Anterior cingulate cortex (tissue), 58 donors: ENCODE results near the gene SLC37A1.

Experiments used
- DNase-seq, 58 donors: peaks; one replicate each; lab custom pipeline; 2025; lab: John Stamatoyannopoulos, UW

The SLC37A1 gene

DNA sequence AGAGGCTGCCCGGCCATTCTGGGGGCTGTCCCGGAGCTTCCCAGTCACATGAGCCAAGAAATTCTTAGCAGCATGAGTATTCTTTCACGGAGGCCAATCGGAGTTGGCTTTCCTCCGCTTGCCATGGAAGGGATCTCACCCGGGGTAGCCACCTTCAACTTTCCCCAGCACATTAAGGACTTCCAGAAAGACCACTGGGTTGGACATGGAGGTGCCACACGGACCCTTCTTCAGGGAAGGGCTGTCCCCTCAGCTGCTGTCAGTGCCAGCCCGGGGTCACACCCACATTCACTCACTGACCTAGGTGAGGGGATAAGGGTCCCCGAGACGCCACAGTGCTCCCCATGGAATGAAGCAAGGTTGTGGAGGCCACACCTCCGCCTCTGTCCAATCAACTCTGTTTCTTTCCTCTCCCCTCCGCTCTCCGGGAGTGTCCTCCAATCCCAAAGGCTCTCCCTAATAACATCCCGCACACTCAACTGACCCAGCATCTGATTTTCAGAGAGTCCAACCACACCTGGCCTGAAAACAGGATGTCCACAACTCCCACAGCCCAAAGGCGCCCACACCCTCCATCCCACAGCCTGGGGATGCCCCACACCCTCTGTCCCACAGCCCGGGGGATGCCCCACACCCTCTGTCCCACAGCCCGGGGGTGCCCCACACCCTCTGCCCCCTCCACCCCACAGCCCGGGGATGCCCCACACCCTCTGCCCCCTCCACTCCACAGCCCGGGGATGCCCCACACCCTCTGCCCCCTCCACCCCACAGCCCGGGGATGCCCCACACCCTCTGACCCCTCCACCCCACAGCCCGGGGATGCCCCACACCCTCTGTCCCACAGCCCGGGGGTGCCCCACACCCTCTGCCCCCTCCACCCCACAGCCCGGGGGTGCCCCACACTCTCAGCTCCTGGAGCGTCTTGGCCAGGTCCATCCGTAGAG is 37.0 kb upstream of the SLC37A1 start:
- no peak for DNase-seq

DNA sequence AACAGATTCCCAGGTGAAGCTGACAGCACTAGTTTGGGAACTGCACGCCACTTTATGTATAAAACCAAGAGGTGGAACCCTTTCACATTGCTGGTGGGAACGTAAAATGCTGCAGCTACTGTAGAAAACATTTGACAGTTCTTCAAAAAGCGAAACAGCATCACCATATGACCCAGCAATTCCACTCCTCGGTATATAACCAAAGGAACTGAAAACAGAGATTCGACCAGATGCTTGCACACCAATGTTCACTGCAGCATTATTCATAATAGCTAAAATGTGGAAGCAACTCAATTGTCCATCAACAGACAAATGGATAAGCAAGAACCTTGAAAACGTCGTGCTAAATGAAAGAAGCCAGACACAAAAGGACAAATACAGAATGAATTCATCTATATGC is 35.1 kb upstream of the SLC37A1 start:
- no peak for DNase-seq

GRCh38 chr21:42479582-42479981 is 34.1 kb upstream of the SLC37A1 start:
- DNase-seq = no peak

- DNase-seq = no peak
Observed at GRCh38 chr21:42480736-42481135, 32.9 kb upstream of the SLC37A1 start.

DNA sequence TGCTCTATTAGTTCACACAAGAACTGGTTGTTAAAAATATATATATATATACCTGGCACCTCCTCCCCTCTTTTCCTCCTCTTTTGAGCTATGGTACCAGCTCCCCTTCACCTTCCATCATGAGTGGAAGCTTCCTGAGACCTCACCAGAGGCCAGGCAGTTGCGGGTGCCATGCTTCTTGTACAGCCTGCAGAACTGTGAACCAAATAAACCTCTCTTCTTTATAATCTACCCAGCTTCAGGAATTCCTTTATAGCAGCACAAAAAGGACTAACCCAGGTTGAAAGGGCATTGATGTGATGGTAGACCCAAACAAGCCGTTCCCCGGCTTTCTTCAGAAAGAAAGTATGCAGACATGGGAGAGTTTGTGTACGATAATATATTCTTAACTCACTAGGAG is 32.5 kb upstream of the SLC37A1 start:
- DNase-seq = no peak

DNA sequence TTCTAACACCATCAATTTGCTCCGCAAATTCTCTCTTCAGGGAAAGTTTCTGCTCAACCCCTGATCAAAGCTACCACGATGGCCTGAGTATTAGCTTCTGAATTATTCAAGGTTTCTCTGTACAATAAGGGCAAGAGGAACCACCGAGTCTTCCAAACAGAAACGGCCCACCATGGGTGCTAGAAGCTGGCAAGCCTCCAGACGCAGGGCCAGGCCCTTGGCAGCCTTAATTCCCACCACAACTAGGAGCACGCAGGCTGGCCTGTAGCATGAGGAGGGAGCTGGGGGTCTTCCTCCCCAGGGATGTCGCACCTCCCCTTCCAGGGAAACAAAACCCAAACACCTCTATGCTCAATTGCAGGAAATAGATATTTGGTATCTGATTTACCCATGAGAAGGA is 28.7 kb upstream of the SLC37A1 start:
- DNase-seq = no peak

- DNase-seq = no peak
Observed at GRCh38 chr21:42486072-42486471, 27.6 kb upstream of the SLC37A1 start.

- no peak for DNase-seq
Observed at GRCh38 chr21:42486531-42486930, 27.1 kb upstream of the SLC37A1 start.

DNA sequence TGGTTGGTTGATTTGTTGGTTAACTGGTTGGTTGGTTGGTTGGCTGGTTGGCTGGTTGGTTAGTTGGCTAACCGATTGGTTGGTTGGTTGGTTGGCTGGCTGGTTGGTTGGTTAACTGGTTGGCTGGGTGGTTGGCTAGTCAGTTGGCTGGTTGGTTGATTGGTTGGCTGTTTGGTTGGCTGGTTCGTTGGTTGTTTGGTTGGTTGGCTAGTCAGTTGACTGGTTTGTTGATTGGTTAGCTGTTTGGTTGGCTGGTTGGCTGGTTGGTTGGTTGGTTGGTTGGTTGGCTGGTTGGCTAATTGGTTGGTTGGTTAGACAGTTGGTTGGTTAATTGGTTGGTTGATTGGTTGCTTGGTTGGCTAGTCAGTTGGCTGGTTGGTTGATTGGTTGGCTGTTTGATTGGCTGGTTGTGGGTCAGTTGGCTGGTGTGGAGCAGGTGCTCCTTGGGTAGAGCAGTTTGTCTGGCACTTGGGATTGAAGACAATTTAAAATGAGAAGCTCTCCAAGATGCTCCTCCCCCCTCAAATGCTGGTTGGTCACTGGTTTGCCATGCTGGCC is 24.6 kb upstream of the SLC37A1 start:
- DNase-seq = no peak

DNA sequence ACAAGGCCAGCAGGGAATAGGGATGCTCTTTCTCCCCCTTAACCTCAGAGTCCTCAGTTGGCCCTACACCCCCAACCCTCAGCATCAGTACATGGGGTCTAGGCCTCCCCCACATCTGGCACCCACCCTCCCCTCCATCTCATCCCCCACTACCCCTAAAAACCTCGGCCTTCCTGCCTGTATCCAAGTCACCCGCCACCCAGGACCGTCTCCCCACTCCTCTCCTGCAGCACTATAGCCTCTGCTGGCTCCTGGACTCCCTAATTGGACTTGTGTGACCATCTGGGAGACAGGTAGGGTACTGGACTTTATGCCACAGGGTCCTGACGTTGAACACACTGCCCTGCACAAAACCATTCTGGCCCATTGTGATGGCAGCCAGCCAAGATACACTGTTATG is 23.7 kb upstream of the SLC37A1 start:
- no peak for DNase-seq

DNA sequence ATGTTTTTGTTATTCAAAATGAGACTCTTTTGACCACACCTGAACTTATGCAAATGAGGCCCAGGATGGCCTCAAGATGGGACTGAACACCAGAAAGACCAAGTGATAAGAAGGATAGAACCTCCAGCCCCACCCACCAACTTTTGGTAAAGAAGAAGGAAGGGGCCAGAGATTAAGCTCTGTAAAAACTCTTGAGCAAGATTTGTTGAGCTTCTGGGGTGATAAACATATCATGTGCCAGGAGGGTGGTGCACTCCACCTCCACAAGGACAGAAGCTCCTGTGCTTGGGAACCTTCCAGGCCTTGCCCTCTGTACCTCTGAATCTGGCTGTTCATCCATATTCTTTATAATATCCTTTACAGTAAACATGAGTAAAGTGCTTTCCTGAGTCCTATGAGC is 22.9 kb upstream of the SLC37A1 start:
- DNase-seq = no peak

- no peak for DNase-seq
Observed at GRCh38 chr21:42491328-42491727, 22.3 kb upstream of the SLC37A1 start.

- no peak for DNase-seq
Observed at GRCh38 chr21:42492201-42492600, 21.5 kb upstream of the SLC37A1 start.

GRCh38 chr21:42493109-42494060 is 20.3 kb upstream of the SLC37A1 start:
- DNase-seq = no peak

DNA sequence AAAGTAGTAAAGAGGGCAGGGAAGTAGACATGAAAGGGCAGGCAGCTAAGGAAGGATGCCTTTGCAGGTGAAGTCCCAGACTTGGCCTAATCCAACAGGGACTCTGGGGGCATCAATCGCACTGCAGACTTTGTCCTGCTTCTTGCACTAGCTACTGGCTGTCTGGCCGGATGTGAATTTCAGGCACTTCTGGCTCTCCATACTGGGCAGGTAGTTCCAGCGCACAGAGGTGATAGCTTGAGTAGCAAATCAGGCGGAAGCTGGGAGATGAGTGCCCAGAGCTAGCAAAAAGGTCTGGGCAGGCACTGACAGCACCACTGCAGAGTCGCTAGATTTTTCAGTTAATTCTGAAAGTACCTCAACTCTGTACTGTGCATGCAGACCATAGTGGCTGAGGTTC is 18.6 kb upstream of the SLC37A1 start:
- DNase-seq = no peak

DNA sequence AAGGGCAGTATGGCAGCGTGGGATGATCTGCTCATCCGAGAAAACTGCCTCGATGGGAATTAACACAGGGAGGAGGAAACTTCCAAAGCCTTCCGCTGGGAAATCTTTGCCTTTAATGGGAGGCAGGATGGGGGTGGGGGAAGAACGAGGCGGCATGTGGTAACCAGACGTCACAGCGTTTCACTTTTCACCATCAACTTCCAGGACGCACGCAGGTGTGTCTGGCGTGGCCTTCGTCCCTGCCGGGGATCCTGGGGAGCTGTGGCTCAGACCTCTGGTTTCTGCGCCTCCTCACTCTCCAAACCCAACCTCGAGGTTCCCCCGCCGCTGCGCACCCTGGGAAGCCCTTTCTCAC is 17.9 kb upstream of the SLC37A1 start:
- DNase-seq = peak in 7 of 58 donors; percentile 47 to 75 (median 68)

GRCh38 chr21:42496120-42496838 is 17.4 kb upstream of the SLC37A1 start, which contains the start of gene RSPH1:
TSS of gene RSPH1 (minus strand) at chr21:42496224. CDS start at chr21:42496186, 38 bp downstream.
- DNase-seq = peak; percentile 96 to 100 (median 100)

- peak in 19 of 58 donors; percentile 37 to 87 (median 56) for DNase-seq
Observed at GRCh38 chr21:42496839-42497202, 16.8 kb upstream of the SLC37A1 start.

DNA sequence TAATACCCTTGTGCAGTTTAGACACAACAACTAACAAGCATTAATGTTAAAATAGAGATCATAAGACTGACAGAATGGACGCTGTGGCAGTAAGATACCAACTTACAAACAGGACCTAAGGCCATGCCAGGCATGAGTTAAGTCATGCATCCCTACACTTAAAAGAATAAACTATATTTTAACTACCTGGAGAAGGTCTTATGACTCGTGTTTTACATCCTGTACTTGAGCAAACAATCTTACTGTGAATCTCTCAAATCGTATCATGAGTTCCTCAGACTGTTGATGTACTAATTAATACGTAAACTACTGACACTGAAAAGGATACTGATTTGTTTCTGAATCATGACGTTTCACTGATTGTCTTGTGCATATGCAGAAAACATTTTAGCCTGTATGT is 15.6 kb upstream of the SLC37A1 start:
- no peak for DNase-seq

GRCh38 chr21:42499444-42500112 is 14.1 kb upstream of the SLC37A1 start:
- DNase-seq = no peak
